ENCODE data around the gene MSI2.

- TF ChIP-seq CTCF (conservative IDR thresholded peaks at IDR 0.05; ENCODE audit: low read length) = no peak
- no peak for TF ChIP-seq EZH2phosphoT487 (IDR thresholded peaks at IDR 0.05; ENCODE audit: borderline replicate concordance)
These were observed 60.0 kb downstream of the MSI2 start for GRCh38 chr17:57316361-57316760.
